ENCODE measurements around the gene WNT5A. TPM values are rescaled to one million over a fixed set of nuclear protein-coding genes. Genes with fewer than 3 reads are reported as not detected.

Gene WNT5A
- total RNA-seq, 1 experiment from 2014 or later, result 174 TPM

GRCh38 chr3:55531321-55531720, 44.2 kb upstream of the WNT5A start:
- H3K9me2 ChIP-seq (ENCODE audit: insufficient read depth), result no peaks in the 10 kb centered on the region
- no TSS peak for BruUV-seq (replicated peaks)
- peaks cover 12% of the 10 kb centered on the region for H3K4me1 ChIP-seq (replicated peaks; ENCODE audit: insufficient read depth)
- DNase-seq, result no peak
- intact Hi-C loops (cut with micrococcal nuclease; ENCODE audit: unreplicated experiment), result no loop called here
- CTCF ChIA-PET, result no interaction called here
- no peak overlapping the region for H3K27ac ChIP-seq
- H3K36me3 ChIP-seq (ENCODE audit: low read depth), result no peaks in the 10 kb centered on the region
- H4K20me1 ChIP-seq (ENCODE audit: insufficient read depth), result no peaks in the 10 kb centered on the region
- H3K27me3 ChIP-seq (ENCODE audit: insufficient read depth, low read depth), result no peaks in the 10 kb centered on the region
- TF ChIP-seq CTCF (conservative IDR thresholded peaks at IDR 0.05) (no peak), EZH2 (IDR thresholded peaks at IDR 0.05; ENCODE audit: low read depth) (no peak)
- no peak overlapping the region for H2AFZ ChIP-seq
- H3F3A ChIP-seq (ENCODE audit: insufficient read depth, low read depth), result no peaks in the 10 kb centered on the region
- H3K79me2 ChIP-seq (ENCODE audit: low read depth), result no peaks in the 10 kb centered on the region
- no peak overlapping the region for H3K4me3 ChIP-seq
- POLR2A ChIA-PET (ENCODE audit: unreplicated experiment), result no interaction called here
- H3K9me3 ChIP-seq (ENCODE audit: insufficient read depth, low read depth), result no peaks in the 10 kb centered on the region
- H3K4me2 ChIP-seq, result no peak overlapping the region

DNA sequence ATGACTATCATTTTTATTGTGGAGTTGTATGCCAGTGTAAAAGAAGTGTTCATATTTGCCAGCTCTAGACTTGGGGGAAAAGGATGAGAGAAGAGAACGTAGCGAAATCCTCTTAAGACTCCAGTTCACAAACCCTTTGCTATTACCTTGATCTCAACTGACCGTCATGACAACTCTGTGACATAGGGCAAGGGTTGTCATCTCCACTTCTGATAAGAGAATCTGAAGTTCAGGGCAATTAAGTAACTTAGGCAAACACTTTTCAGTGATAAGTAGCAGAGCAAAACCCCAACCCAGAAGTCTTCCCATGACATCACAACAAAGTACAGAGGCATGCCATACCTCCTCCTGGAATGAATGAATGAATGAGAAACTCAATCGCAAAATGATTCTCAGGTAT, 40.3 kb upstream of the WNT5A start:
- no peak overlapping the region for H3K4me2 ChIP-seq
- DNase-seq, result no peak
- no peaks in the 10 kb centered on the region for H3K9me2 ChIP-seq (ENCODE audit: insufficient read depth)
- no peaks in the 10 kb centered on the region for H3K27me3 ChIP-seq (ENCODE audit: insufficient read depth, low read depth)
- intact Hi-C loops (cut with micrococcal nuclease; ENCODE audit: unreplicated experiment), result no loop called here
- CTCF ChIA-PET, result no interaction called here
- no peak overlapping the region for H2AFZ ChIP-seq
- TF ChIP-seq EZH2 (IDR thresholded peaks at IDR 0.05; ENCODE audit: low read depth) (no peak), CTCF (conservative IDR thresholded peaks at IDR 0.05) (no peak)
- no TSS peak for BruUV-seq (replicated peaks)
- H3K4me3 ChIP-seq, result no peak overlapping the region
- peaks cover 15% of the 10 kb centered on the region; the same call in 1 of the 2 replicates for H3K4me1 ChIP-seq (replicated peaks; ENCODE audit: insufficient read depth)
- H3K79me2 ChIP-seq (ENCODE audit: low read depth), result no peaks in the 10 kb centered on the region
- POLR2A ChIA-PET (ENCODE audit: unreplicated experiment), result no interaction called here
- H3K36me3 ChIP-seq (ENCODE audit: low read depth), result no peaks in the 10 kb centered on the region
- no peaks in the 10 kb centered on the region for H3K9me3 ChIP-seq (ENCODE audit: insufficient read depth, low read depth)
- H3K27ac ChIP-seq, result no peak overlapping the region
- peaks cover 5% of the 10 kb centered on the region; the same call in 1 of the 2 replicates for H3F3A ChIP-seq (ENCODE audit: insufficient read depth, low read depth)
- H4K20me1 ChIP-seq (ENCODE audit: insufficient read depth), result no peaks in the 10 kb centered on the region

- no TSS peak for BruUV-seq (replicated peaks)
- Histone ChIP-seq H2AFZ (no peak overlapping the region), H3K4me2 (no peak overlapping the region), H3K4me1 (replicated peaks; ENCODE audit: insufficient read depth) (peaks cover 21% of the 10 kb centered on the region), H3K36me3 (ENCODE audit: low read depth) (no peaks in the 10 kb centered on the region), H4K20me1 (ENCODE audit: insufficient read depth) (no peaks in the 10 kb centered on the region), H3K9me2 (ENCODE audit: insufficient read depth) (no peaks in the 10 kb centered on the region), H3K79me2 (ENCODE audit: low read depth) (no peaks in the 10 kb centered on the region), H3K27me3 (ENCODE audit: insufficient read depth, low read depth) (no peaks in the 10 kb centered on the region), H3K9me3 (ENCODE audit: insufficient read depth, low read depth) (no peaks in the 10 kb centered on the region), H3K4me3 (no peak overlapping the region), H3F3A (ENCODE audit: insufficient read depth, low read depth) (peaks cover 5% of the 10 kb centered on the region; the same call in 1 of the 2 replicates), H3K27ac (no peak overlapping the region)
- ChIA-PET POLR2A (ENCODE audit: unreplicated experiment) (no interaction called here), CTCF (no interaction called here)
- TF ChIP-seq CTCF (conservative IDR thresholded peaks at IDR 0.05), result no peak
- TF ChIP-seq EZH2 (IDR thresholded peaks at IDR 0.05; ENCODE audit: low read depth), result no peak
- peak in 1 of 2 experiments; percentile 43 for DNase-seq
- intact Hi-C loops (cut with micrococcal nuclease; ENCODE audit: unreplicated experiment), result no loop called here
Observed at GRCh38 chr3:55526332-55527030, 39.4 kb upstream of the WNT5A start.

Data from PC-9 (cell line).